Endothelial cell (in vitro differentiated cells): ENCODE data around the gene CORO2A. TPM values are rescaled to one million over a fixed set of nuclear protein-coding genes. Genes with fewer than 3 reads are reported as not detected.
"Not testable (repeated sequence)": the region's sequence is repeated elsewhere in the genome, so short reads cannot be mapped to it uniquely, and the experiment has no call there.

Source experiments
- DNase-seq: peaks from one replicate; pipeline ENCODE4 v3.0.0; 2021; ENCODE audit warnings: low spot score
- H3K27ac Mint-ChIP-seq: one replicate; pipeline ENCODE4 v1.8.0; 2021; ENCODE audit warnings: mixed read lengths, inconsistent platforms; ENCODE audit not compliant: unreplicated experiment
- H3K27me3 Mint-ChIP-seq: one replicate; pipeline ENCODE4 v1.8.0; 2021; ENCODE audit warnings: mild to moderate bottlenecking, moderate library complexity, mixed read lengths, inconsistent platforms; ENCODE audit not compliant: unreplicated experiment
- H3K36me3 Mint-ChIP-seq: one replicate; pipeline ENCODE4 v1.8.0; 2021; ENCODE audit warnings: mild to moderate bottlenecking, low read depth, mixed read lengths, inconsistent platforms; ENCODE audit not compliant: unreplicated experiment
- H3K4me1 Mint-ChIP-seq: one replicate; pipeline ENCODE4 v1.8.0; 2021; ENCODE audit warnings: mild to moderate bottlenecking, mixed read lengths, inconsistent platforms; ENCODE audit not compliant: unreplicated experiment
- H3K4me3 Mint-ChIP-seq: one replicate; pipeline ENCODE4 v1.8.0; 2021; ENCODE audit warnings: mild to moderate bottlenecking, mixed read lengths, inconsistent platforms; ENCODE audit not compliant: unreplicated experiment
- H3K9me3 Mint-ChIP-seq: one replicate; pipeline ENCODE4 v1.8.0; 2021; ENCODE audit warnings: mixed read lengths, inconsistent platforms; ENCODE audit not compliant: unreplicated experiment
- total RNA-seq: library from RNA; stranded (reverse); fragmentation: NEBNext Ultra II Directional; extraction: Animal tissue kit (Norgen Biotek cat#: 25700); gene quantifications from one replicate; pipeline ENCODE4 v1.2.1, GENCODE V29; 2021; ENCODE audit not compliant: unreplicated experiment
- TF ChIP-seq, protein P1 (sequence below): fragments of 200-600 bp; sonication (generic); IDR thresholded peaks from one replicate; pipeline ENCODE4 v1.5.0; 2021; ENCODE audit warnings: antibody characterized with exemption; ENCODE audit not compliant: unreplicated experiment

Gene CORO2A
- total RNA-seq, 1 donor from 2014 or later = 5.5 TPM

GRCh38 chr9:98128316-98128715 lies 64.1 kb downstream of the CORO2A start:
- Mint-ChIP-seq H3K27me3 (no peaks in the 10 kb centered on the region), H3K27ac (no peak overlapping the region), H3K4me3 (no peak overlapping the region)

GRCh38 chr9:98127226-98127625 lies 65.2 kb downstream of the CORO2A start:
- Mint-ChIP-seq H3K27me3 (no peaks in the 10 kb centered on the region), H3K4me1 (no peaks in the 10 kb centered on the region), H3K9me3 (no peaks in the 10 kb centered on the region), H3K27ac (no peak overlapping the region), H3K4me3 (no peak overlapping the region), H3K36me3 (no peaks in the 10 kb centered on the region)
- TF ChIP-seq, protein P1, sequence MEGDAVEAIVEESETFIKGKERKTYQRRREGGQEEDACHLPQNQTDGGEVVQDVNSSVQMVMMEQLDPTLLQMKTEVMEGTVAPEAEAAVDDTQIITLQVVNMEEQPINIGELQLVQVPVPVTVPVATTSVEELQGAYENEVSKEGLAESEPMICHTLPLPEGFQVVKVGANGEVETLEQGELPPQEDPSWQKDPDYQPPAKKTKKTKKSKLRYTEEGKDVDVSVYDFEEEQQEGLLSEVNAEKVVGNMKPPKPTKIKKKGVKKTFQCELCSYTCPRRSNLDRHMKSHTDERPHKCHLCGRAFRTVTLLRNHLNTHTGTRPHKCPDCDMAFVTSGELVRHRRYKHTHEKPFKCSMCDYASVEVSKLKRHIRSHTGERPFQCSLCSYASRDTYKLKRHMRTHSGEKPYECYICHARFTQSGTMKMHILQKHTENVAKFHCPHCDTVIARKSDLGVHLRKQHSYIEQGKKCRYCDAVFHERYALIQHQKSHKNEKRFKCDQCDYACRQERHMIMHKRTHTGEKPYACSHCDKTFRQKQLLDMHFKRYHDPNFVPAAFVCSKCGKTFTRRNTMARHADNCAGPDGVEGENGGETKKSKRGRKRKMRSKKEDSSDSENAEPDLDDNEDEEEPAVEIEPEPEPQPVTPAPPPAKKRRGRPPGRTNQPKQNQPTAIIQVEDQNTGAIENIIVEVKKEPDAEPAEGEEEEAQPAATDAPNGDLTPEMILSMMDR = no peak
- DNase-seq = no peak

More at GRCh38 chr9:98128316-98128715, 64.1 kb downstream of the CORO2A start:
- no peaks in the 10 kb centered on the region for H3K36me3 Mint-ChIP-seq
- TF ChIP-seq, protein P1 = no peak
- no peaks in the 10 kb centered on the region for H3K4me1 Mint-ChIP-seq
- no peak for DNase-seq
- no peaks in the 10 kb centered on the region for H3K9me3 Mint-ChIP-seq

- Mint-ChIP-seq H3K9me3 (no peaks in the 10 kb centered on the region), H3K4me1 (peaks cover 4% of the 10 kb centered on the region), H3K4me3 (no peak overlapping the region), H3K27me3 (no peaks in the 10 kb centered on the region), H3K36me3 (no peaks in the 10 kb centered on the region), H3K27ac (no peak overlapping the region)
- TF ChIP-seq, protein P1 = no peak
- DNase-seq = no peak
Measured at GRCh38 chr9:98124637-98125426, 67.6 kb downstream of the CORO2A start.

- H3K27ac Mint-ChIP-seq = not testable (repeated sequence)
Measured at GRCh38 chr9:98124091-98124490, 68.3 kb downstream of the CORO2A start.

DNA sequence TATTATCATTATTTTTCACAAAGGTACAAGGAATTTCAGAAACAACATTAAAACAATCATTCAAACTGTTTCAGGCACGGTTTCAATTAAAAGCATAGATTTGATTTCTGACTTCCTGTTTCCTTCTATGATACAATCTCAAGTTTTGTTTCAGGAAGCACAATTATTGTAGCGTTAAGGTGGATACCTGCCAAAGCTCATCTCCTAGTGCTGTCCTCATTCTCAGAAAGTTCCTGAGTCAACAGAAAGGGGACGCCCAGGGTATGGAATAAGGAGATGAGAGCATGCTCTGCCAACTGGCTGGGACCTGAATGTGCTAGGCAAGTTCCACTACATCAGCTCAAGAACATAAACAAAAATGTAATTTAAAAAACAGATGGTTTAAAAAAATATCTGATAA lies 71.4 kb downstream of the CORO2A start:
- H3K27ac Mint-ChIP-seq = no peak overlapping the region
- H3K27me3 Mint-ChIP-seq = peaks cover 2% of the 10 kb centered on the region
- no peak for DNase-seq
- TF ChIP-seq, protein P1 = no peak
- H3K4me1 Mint-ChIP-seq = peaks cover 6% of the 10 kb centered on the region
- H3K9me3 Mint-ChIP-seq = no peaks in the 10 kb centered on the region
- no peaks in the 10 kb centered on the region for H3K36me3 Mint-ChIP-seq
- no peak overlapping the region for H3K4me3 Mint-ChIP-seq

More at GRCh38 chr9:98124091-98124490, 68.3 kb downstream of the CORO2A start:
- H3K4me1 Mint-ChIP-seq, DNase-seq, H3K9me3 Mint-ChIP-seq, H3K4me3 Mint-ChIP-seq, H3K27me3 Mint-ChIP-seq, H3K36me3 Mint-ChIP-seq: not testable (repeated sequence)
